Right lobe of liver (tissue), 4 donors: ENCODE results near the gene VTN.

Experiments used
- CTCF ChIP-seq, 4 donors: fragments of 200-600 bp in 3 of 4; fragments of 450-650 bp in 1 of 4; IDR thresholded peaks; one replicate each; pipeline versions ENCODE4 v1.5.1 to v1.8.0; 2016 to 2022; ENCODE audit warnings: antibody characterized with exemption in 4 of 4, mild to moderate bottlenecking in 2 of 4
- POLR2A ChIP-seq: fragments of 450-650 bp; IDR thresholded peaks from one replicate; pipeline ENCODE4 v1.6.1; 2017; ENCODE audit warnings: antibody characterized with exemption, mild to moderate bottlenecking
- donor health status: DM: no; HTN: no; CAD: no.
- donor health status: DM: no; HTN: no; CAD: no.
- donor health status: DM: no; HTN: yes; CAD: no.

DNA sequence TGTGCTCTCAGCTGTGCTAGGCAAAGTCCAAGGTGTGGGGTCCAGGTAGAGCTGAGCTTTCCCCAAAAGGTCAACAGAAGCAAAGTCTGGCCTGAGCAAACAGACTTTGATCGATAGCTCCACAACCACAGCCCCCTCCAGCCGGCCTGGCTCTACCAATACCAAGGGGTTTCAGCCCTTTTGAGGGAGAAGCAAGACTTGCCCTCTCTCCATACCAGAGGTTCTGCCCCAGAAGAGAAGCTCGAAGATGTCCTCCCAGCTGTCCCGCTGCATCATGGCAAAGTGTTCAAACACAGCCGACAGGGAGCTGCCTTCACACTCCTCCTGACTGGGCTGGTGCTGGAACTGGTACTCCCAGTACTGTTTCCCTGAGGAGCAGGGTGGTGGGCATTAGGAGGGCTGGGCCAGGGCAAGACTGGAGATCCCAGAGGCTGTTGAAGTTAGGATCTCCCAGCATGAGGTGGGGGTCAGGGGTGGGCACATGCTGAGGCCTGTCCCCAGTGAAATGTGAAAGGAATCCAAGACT lies 1.7 kb downstream of the VTN start:
- peak; percentile 42 for TF ChIP-seq POLR2A
- no peak for TF ChIP-seq CTCF (IDR thresholded peaks at IDR 0.05)
